GM19099 (cell line): ENCODE results near the gene BICD1.

Source experiments
- POLR2A ChIP-seq: IDR thresholded peaks from 3 replicates; pipeline ENCODE4 v1.6.1; 2011; ENCODE audit warnings: low read depth; ENCODE audit not compliant: insufficient read length; ENCODE audit errors: extremely low read depth

Gene BICD1

GRCh38 chr12:32357601-32358249 is 251.1 kb downstream of the BICD1 start:
- no peak for TF ChIP-seq POLR2A

- TF ChIP-seq POLR2A, result no peak
Measured at GRCh38 chr12:32360956-32361355, 254.3 kb downstream of the BICD1 start.

GRCh38 chr12:32362892-32363291 is 256.2 kb downstream of the BICD1 start:
- TF ChIP-seq POLR2A, result no peak

GRCh38 chr12:32365473-32366064 is 258.9 kb downstream of the BICD1 start:
- no peak for TF ChIP-seq POLR2A

- TF ChIP-seq POLR2A, result no peak
Measured at GRCh38 chr12:32366714-32367113, 260.1 kb downstream of the BICD1 start.

GRCh38 chr12:32367381-32367780 is 260.7 kb downstream of the BICD1 start:
- no peak for TF ChIP-seq POLR2A

- TF ChIP-seq POLR2A, result no peak
Measured at GRCh38 chr12:32369202-32369601, 262.6 kb downstream of the BICD1 start.

GRCh38 chr12:32377344-32378055 is 270.9 kb downstream of the BICD1 start:
- no peak for TF ChIP-seq POLR2A

GRCh38 chr12:32379213-32379612 is 272.6 kb downstream of the BICD1 start:
- TF ChIP-seq POLR2A, result no peak

- no peak for TF ChIP-seq POLR2A
Measured at GRCh38 chr12:32379667-32380066, 273.0 kb downstream of the BICD1 start.

- TF ChIP-seq POLR2A, result no peak
Measured at GRCh38 chr12:32382226-32382625, 275.6 kb downstream of the BICD1 start.

- no peak for TF ChIP-seq POLR2A
Measured at GRCh38 chr12:32390572-32391219, 284.0 kb downstream of the BICD1 start.

- no peak for TF ChIP-seq POLR2A
Measured at GRCh38 chr12:32395026-32395425, 288.4 kb downstream of the BICD1 start.

GRCh38 chr12:32397696-32398095 is 291.0 kb downstream of the BICD1 start:
- TF ChIP-seq POLR2A, result no peak

- TF ChIP-seq POLR2A, result no peak
Measured at GRCh38 chr12:32398181-32398580, 291.5 kb downstream of the BICD1 start.

GRCh38 chr12:32398816-32399369 is 292.2 kb downstream of the BICD1 start:
- no peak for TF ChIP-seq POLR2A
